NCI-H2227 treated with DMSO at 0.1 percent for 48 hours (cell line): ENCODE measurements around the gene CIAO3.

ENCODE experiments used
- DNase-seq: peaks from one replicate; lab custom pipeline; 2025; lab: John Stamatoyannopoulos, UW

The CIAO3 gene

GRCh38 chr16:775236-775796, 34.5 kb upstream of the CIAO3 start:
- no peak for DNase-seq

- DNase-seq, result no peak
These were observed 33.5 kb upstream of the CIAO3 start for GRCh38 chr16:774086-775001.

DNA sequence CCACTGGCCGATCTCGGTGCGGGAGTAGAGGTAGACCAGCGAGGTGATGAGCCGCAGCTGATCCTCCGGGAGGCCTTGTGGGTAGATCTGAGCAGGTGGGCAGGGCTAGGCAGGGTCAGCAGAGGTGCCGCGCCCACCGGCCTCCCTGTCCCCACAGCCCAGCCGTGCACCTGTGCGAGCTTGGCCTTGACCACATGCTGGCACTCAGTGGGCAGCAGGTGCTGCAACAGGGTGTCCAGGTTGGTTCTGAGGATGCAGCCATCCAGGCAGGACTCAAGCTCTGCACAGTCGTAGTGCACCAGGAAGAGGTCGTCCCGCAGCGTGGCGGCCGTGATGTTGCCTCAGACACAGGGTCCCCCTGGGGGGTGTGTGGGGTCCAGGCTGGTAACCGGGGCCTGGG, 32.2 kb upstream of the CIAO3 start:
- no peak for DNase-seq

- DNase-seq, result no peak
These were observed 29.6 kb upstream of the CIAO3 start for GRCh38 chr16:770411-770810.

- DNase-seq, result no peak
These were observed 29.1 kb upstream of the CIAO3 start for GRCh38 chr16:769934-770333.

DNA sequence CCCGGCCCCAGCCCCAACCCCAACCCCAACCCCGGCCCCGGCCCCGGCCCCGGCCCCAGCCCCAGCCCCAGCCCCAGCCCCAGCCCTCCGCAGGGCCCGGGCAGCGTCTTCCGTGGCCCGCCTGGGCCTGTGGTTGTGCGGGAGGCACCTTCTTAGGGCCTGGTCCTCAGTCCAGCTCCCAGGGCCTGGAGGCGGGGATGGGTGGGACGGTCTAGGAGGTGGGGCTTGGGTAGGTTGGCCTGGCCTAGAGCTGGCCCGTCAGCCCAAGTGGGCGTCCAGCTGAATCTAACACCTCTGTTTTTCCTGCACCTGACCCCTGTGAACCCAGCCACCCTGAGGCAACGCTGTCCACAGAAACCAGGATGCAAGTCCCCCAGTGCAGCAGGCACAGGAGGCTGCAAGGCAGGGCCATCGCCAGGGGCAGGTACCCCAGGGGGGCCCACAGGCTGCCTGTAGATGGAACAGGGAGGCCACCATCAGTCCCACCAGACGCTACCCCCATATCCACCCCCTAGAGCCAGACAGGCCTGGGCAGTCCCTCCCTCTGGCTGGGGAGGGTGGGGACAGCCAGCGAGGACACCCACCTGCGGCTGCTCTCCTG, 28.5 kb upstream of the CIAO3 start:
- DNase-seq, result no peak

DNA sequence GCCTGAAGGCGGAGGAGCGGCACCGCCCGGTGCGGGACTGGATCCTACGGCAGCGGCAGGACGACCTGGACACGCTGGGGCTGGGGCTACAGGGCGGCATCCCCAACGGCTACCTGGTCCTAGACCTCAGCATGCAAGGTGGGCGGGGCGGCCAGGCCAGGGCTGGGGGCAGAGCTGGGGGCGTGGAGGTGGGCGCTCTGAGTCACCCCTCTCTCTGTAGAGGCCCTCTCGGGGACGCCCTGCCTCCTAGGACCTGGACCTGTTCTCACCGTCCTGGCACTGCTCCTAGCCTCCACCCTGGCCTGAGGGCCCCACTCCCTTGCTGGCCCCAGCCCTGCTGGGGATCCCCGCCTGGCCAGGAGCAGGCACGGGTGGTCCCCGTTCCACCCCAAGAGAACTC, 27.6 kb upstream of the CIAO3 start:
- no peak for DNase-seq

DNA sequence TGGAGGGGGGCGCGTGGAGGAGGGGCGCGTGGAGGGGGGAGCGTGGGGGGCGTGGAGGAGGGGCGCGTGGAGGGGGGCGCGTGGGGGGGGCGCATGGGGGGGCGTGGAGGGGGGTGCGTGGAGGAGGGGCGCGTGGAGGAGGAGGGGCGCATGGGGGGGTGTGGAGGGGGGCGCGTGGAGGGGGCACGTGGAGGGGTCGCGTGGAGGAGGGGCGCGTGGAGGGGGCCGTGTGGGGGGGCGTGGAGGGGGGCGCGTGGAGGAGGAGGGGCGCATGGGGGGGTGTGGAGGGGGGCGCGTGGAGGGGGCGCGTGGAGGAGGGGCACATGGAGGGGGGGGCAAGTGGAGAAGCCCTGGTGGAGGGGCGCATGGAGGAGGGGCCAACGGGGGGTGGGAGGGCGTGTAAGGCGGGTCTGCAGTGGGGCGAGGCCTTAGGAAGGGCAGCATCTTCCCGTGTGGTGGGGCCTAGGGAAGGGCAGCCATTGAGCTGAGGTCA, 27.0 kb upstream of the CIAO3 start:
- DNase-seq, result no peak

GRCh38 chr16:766820-767640, 26.2 kb upstream of the CIAO3 start:
- DNase-seq, result no peak

GRCh38 chr16:766008-766819, 25.4 kb upstream of the CIAO3 start:
- DNase-seq, result no peak

- DNase-seq, result no peak
These were observed 24.7 kb upstream of the CIAO3 start for GRCh38 chr16:765488-765865.

DNA sequence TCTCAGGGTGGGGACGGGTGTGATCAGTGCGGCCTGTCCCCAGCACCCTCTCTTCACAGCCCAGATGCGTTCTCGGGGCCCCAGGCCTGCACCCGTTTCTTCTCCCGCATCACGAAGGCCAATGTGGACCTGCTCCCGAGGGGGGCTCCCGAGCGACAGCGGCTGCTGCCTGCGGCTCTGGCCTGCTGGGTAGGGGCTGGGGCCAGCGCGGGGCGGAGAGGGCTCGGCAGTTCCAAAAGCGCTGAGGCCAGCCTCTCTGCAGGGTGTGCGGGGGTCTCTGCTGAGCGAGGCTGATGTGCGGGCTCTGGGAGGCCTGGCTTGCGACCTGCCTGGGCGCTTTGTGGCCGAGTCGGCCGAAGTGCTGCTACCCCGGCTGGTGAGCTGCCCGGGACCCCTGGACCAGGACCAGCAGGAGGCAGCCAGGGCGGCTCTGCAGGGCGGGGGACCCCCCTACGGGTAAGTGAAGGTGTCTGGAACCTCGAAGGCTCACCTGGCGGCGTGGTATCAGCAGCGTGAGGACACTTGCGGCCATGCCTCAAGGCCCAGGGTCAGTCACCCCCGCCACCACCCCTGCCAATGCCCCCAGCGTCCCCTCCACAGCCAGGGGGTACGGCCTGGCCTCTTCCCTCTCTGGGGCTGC, 24.2 kb upstream of the CIAO3 start:
- no peak for DNase-seq

DNA sequence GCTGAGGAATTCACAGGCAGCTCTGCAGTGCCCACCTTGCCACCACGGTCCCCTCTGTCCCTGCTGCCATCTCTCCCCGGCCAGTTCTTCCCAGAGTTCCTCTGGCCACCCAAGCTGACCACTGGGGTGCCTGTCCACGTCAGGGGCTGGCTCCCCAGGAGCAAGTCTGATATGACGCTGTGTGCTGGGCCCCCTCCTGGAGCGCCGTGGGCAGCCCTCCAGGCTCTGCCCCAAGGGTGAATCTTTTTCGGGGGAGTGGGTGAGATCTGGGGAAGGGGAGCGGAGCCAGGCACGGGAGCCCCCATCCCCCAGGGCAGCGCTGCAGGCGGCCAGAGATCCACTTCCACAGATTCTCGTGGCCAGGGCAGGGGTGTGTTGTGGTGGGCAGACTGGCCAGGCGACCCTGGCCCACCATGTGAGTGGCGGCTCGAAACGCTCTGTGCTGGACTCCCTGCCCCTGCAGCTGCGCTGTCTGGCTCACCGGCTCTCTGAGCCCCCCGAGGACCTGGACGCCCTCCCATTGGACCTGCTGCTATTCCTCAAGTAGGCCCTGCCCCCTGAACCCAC, 23.5 kb upstream of the CIAO3 start:
- no peak for DNase-seq

GRCh38 chr16:763369-764183, 22.8 kb upstream of the CIAO3 start:
- no peak for DNase-seq

- no peak for DNase-seq
These were observed 21.9 kb upstream of the CIAO3 start for GRCh38 chr16:762595-763268.

- DNase-seq, result no peak
These were observed 21.1 kb upstream of the CIAO3 start for GRCh38 chr16:761625-762513.

- DNase-seq, result no peak
These were observed 19.9 kb upstream of the CIAO3 start, which contains the start of gene MSLN for GRCh38 chr16:760545-761343. MSLN (plus strand) TSS chr16:760734; CDS start chr16:762681, 1,947 bp downstream.
